K562 (cell line): Measurements from ENCODE around the gene SLC25A33. TPM values are rescaled to one million over a fixed set of nuclear protein-coding genes. Genes with fewer than 3 reads are reported as not detected.
A peak's percentile ranks its signal among the peaks of the same experiment; 100 is the strongest.

Experiments
- ATAC-seq: fragments of 200-7000 bp; cut with Tn5 transposase; 3 replicates; pipeline ENCODE4 v1.9.1; 2020; ENCODE audit warnings: moderate library complexity
- BruUV-seq: library from RNA; stranded (reverse); fragments of 400-500 nt; replicated peaks from 2 replicates; lab custom pipeline; 2021; lab: Mats Ljungman, UMichigan
- CTCF ChIA-PET: fragments of 300-600 bp; formaldehyde crosslinking; extraction: SDS; loops from one replicate; lab custom pipeline; 2021; ENCODE audit warnings: low intra/inter-chr PET ratio; lab: Yijun Ruan, JAX
- POLR2A ChIA-PET: fragments of 300-600, 350-650 bp; sonication (Branson Sonifier 250); formaldehyde crosslinking; extraction: SDS; loops from one replicate; lab custom pipeline; 2021; ENCODE audit warnings: antibody characterized with exemption, inconsistent platforms; lab: Yijun Ruan, JAX
- DNase-seq, 4 experiments: peaks; one replicate each; pipeline versions ENCODE4 v3.0.0 to v3.0.0-alpha.2; 2011 to 2018; ENCODE audit warnings: low spot score in 3 of 4, mixed read lengths in 3 of 4; ENCODE audit errors: extremely low read depth in 1 of 4
- FAIRE-seq: peaks from 2 replicates; lab custom pipeline; 2011; peaks lifted over from hg19 to GRCh38; lab: Jason Lieb, UNC
- H2AFZ ChIP-seq: 2 replicates; pipeline ENCODE4 v1.6.0; 2011; ENCODE audit warnings: low read depth, low read length, control low read depth, inconsistent platforms
- H3K27ac ChIP-seq: fragments of 200-600 bp; 3 replicates; pipeline ENCODE4 v1.8.0; 2011; ENCODE audit warnings: low read depth, mild to moderate bottlenecking, control low read depth, inconsistent platforms, low read length, moderate library complexity, mixed read lengths; ENCODE audit errors: extremely low read depth
- H3K27me3 ChIP-seq, 2 experiments: fragments of 300-600 bp in 1 of 2; 2 replicates in 1 of 2; 3 replicates in 1 of 2; pipeline versions ENCODE4 v1.6.0 to v1.8.0; 2011; ENCODE audit warnings: inconsistent platforms in 2 of 2, low read length in 2 of 2, mild to moderate bottlenecking in 1 of 2, mixed read lengths in 1 of 2, moderate library complexity in 1 of 2; ENCODE audit not compliant: control insufficient read depth in 2 of 2, insufficient read depth in 2 of 2
- H3K36me3 ChIP-seq: fragments of 300-600 bp; 3 replicates; pipeline ENCODE4 v1.8.0; 2011; ENCODE audit warnings: mild to moderate bottlenecking, low read length, inconsistent platforms; ENCODE audit not compliant: control insufficient read depth, insufficient read depth
- H3K4me1 ChIP-seq, 2 experiments: fragments of 200-600 bp in 1 of 2; replicated peaks in 1 of 2; 2 replicates in 1 of 2; 3 replicates in 1 of 2; pipeline versions ENCODE4 v1.5.1 to v1.8.0; 2011; ENCODE audit warnings: inconsistent platforms in 2 of 2, low read length in 2 of 2, mild to moderate bottlenecking in 1 of 2, mixed read lengths in 1 of 2, moderate library complexity in 1 of 2; ENCODE audit not compliant: control insufficient read depth in 2 of 2, insufficient read depth in 2 of 2
- H3K4me2 ChIP-seq: 2 replicates; pipeline ENCODE4 v1.6.1; 2011; ENCODE audit warnings: low read length, control low read depth, inconsistent platforms, mixed read lengths; ENCODE audit not compliant: insufficient read depth
- H3K4me3 ChIP-seq: fragments of 200-600 bp; sonication (generic), shearing (Covaris generic); 2 replicates; pipeline ENCODE4 v1.5.1; 2016; ENCODE audit warnings: control low read depth, inconsistent platforms
- H3K79me2 ChIP-seq: fragments of 200-600 bp; 3 replicates; pipeline ENCODE4 v1.8.0; 2011; ENCODE audit warnings: low read length, inconsistent platforms; ENCODE audit not compliant: control insufficient read depth, insufficient read depth
- H3K9ac ChIP-seq, 2 experiments: 2 replicates each; pipeline versions ENCODE4 v1.6.0 to v1.6.1; 2011; ENCODE audit warnings: low read depth in 2 of 2, low read length in 2 of 2, control low read depth in 1 of 2, inconsistent platforms in 1 of 2, mild to moderate bottlenecking in 1 of 2, mixed read lengths in 1 of 2; ENCODE audit not compliant: insufficient read depth in 1 of 2
- H3K9me1 ChIP-seq: one replicate; pipeline ENCODE4 v1.6.0; 2011; ENCODE audit warnings: inconsistent platforms, mild to moderate bottlenecking, low read length, moderate library complexity; ENCODE audit not compliant: control insufficient read depth, insufficient read depth
- H3K9me3 ChIP-seq: replicated peaks from 2 replicates; pipeline ENCODE4 v1.5.1; 2011; ENCODE audit warnings: low read depth, low read length, inconsistent platforms; ENCODE audit not compliant: control insufficient read depth, insufficient read depth
- H4K20me1 ChIP-seq: replicated peaks from 2 replicates; pipeline ENCODE4 v1.6.1; 2011; ENCODE audit warnings: low read length, inconsistent platforms, mixed read lengths; ENCODE audit not compliant: control insufficient read depth, insufficient read depth
- BDP1 ChIP-seq: IDR thresholded peaks from 3 replicates; pipeline ENCODE4 v1.6.1; 2011; ENCODE audit not compliant: insufficient read length, insufficient read depth
- NFIC ChIP-seq: fragments of 450-650 bp; IDR thresholded peaks from 2 replicates; pipeline ENCODE4 v1.6.1; 2017; ENCODE audit warnings: mild to moderate bottlenecking, inconsistent platforms
- WGBS: fragments of 100-300 bp; shearing (Covaris generic); methylation state at CpG from one replicate; pipeline ENCODE4 v1.1.6; 2016; ENCODE audit warnings: low coverage, mixed read lengths; ENCODE audit not compliant: insufficient coverage; ENCODE audit errors: missing lambda C conversion rate; 5-methylcytosine and 5-hydroxymethylcytosine counted together
- in situ Hi-C: fragments of 300-500 bp; cut with MboI; formaldehyde crosslinking; loops from 4 replicates; pipeline ENCODE4 v1.15.0; 2018; ENCODE audit warnings: inconsistent platforms, mixed read lengths
- intact Hi-C: fragments of 100-400 bp; cut with micrococcal nuclease; formaldehyde crosslinking; loops from 2 replicates; pipeline ENCODE4 v1.14.2; 2022
- polyA plus RNA-seq, 8 experiments: library from polyadenylated mRNA; depleted of rRNA in 4 of 8; stranded (reverse) in 5 of 8; unstranded in 3 of 8; fragments of >200 nt; fragmentation: Nextera tagmentation in 2 of 8; fragmentation: Illumina TruSeq in 1 of 8; extraction: Ambion mirVana in 2 of 8; extraction: Trizol in 1 of 8; gene quantifications; 2 replicates each; pipeline versions ENCODE4 v1.2.1 to v1.2.3, GENCODE V29; 2011 to 2014; ENCODE audit warnings: inconsistent platforms in 1 of 8, missing spikeins in 1 of 8
- total RNA-seq, 7 experiments: library from RNA; depleted of rRNA in 6 of 7; stranded (reverse); fragments of >200 nt in 6 of 7; fragmentation: Illumina TruSeq in 2 of 7; extraction: Trizol in 2 of 7; gene quantifications; 2 replicates each; pipeline versions ENCODE4 v1.2.1 to v1.2.3, GENCODE V29; 2011 to 2021; ENCODE audit warnings: low replicate concordance in 1 of 7

SLC25A33 gene
- total and polyA plus RNA-seq, 9 of the 15 experiments (the other 6 are each of a cell fraction or from before 2014, with no cell fraction given) = 3.2 to 23.5 (median 17.5) TPM

- Histone ChIP-seq H3K36me3 (no peaks in the 10 kb centered on the region), H3K4me2 (no peak overlapping the region), H3K79me2 (no peaks in the 10 kb centered on the region), H2AFZ (no peak overlapping the region), H4K20me1 (peaks cover 6% of the 10 kb centered on the region; the same call in 1 of the 2 replicates), H3K9me3 (no peaks in the 10 kb centered on the region), H3K9ac (peak overlapping the region in 1 of 2 experiments; percentile 80; a peak in 2 of 4 replicates), H3K9me1 (no peaks in the 10 kb centered on the region), H3K27ac (no peak overlapping the region), H3K4me1 (peaks cover 4 to 8% of the 10 kb centered on the region in 2 experiments; a peak in 3 of 5 replicates), H3K4me3 (no peak overlapping the region), H3K27me3 (peaks cover 11 to 54% of the 10 kb centered on the region in 2 experiments; a peak in 4 of 5 replicates)
- no TSS peak for BruUV-seq
- POLR2A ChIA-PET = interaction anchor here (1.3 kb wide), 1 partner anchor 228 kb away, joined by 5 read pairs; no protein-coding TSS in a partner anchor
- CTCF ChIA-PET = interaction anchor here (1.2 to 3.5 kb wide), 2 partner anchors 80 to 83 kb away, joined by 3 to 40 read pairs; no protein-coding TSS in a partner anchor
- TF ChIP-seq BDP1 (no peak), NFIC (peak; percentile 30; the same call in 1 of the 2 replicates)
- no peak for FAIRE-seq
- in situ Hi-C loops = loop anchor here (5.0 kb wide), 1 partner anchor 206 kb away; no protein-coding TSS in a partner anchor
- intact Hi-C loops = loop anchor here (10.0 kb wide), 2 partner anchors 371 to 379 kb away; no protein-coding TSS in a partner anchor
- no peak for DNase-seq
- ATAC-seq = no peak
- 30% methylated on average over 6 of the region's 6 CpGs for WGBS
These were observed 45.9 kb upstream of the SLC25A33 start for GRCh38 chr1:9493326-9493725.
